ENCODE measurements around the gene EFL1.

GRCh38 chr15:82306791-82307713 lies 44.5 kb upstream of the EFL1 start:
- TF ChIP-seq, protein P1, sequence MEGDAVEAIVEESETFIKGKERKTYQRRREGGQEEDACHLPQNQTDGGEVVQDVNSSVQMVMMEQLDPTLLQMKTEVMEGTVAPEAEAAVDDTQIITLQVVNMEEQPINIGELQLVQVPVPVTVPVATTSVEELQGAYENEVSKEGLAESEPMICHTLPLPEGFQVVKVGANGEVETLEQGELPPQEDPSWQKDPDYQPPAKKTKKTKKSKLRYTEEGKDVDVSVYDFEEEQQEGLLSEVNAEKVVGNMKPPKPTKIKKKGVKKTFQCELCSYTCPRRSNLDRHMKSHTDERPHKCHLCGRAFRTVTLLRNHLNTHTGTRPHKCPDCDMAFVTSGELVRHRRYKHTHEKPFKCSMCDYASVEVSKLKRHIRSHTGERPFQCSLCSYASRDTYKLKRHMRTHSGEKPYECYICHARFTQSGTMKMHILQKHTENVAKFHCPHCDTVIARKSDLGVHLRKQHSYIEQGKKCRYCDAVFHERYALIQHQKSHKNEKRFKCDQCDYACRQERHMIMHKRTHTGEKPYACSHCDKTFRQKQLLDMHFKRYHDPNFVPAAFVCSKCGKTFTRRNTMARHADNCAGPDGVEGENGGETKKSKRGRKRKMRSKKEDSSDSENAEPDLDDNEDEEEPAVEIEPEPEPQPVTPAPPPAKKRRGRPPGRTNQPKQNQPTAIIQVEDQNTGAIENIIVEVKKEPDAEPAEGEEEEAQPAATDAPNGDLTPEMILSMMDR (IDR thresholded peaks at IDR 0.05) = no peak
- TF ChIP-seq POLR2A (IDR thresholded peaks at IDR 0.05) = no peak

Data from right lobe of liver (tissue), 4 donors.